ENCODE measurements around the gene SNRPA1.
A peak's percentile ranks its signal among the peaks of the same experiment; 100 is the strongest.

Gene SNRPA1

GRCh38 chr15:101320501-101321052 lies 25.5 kb upstream of the SNRPA1 start:
- no peak for DNase-seq (ENCODE audit: low read depth, low spot score)

GRCh38 chr15:101318839-101319238 lies 23.8 kb upstream of the SNRPA1 start:
- DNase-seq (ENCODE audit: low read depth, low spot score) = no peak

GRCh38 chr15:101318147-101318819 lies 23.2 kb upstream of the SNRPA1 start:
- DNase-seq (ENCODE audit: low read depth, low spot score) = peak; percentile 13

GRCh38 chr15:101317336-101317872 lies 22.4 kb upstream of the SNRPA1 start:
- DNase-seq (ENCODE audit: low read depth, low spot score) = no peak

GRCh38 chr15:101316529-101316928 lies 21.5 kb upstream of the SNRPA1 start:
- no peak for DNase-seq (ENCODE audit: low read depth, low spot score)

- no peak for DNase-seq (ENCODE audit: low read depth, low spot score)
Measured at GRCh38 chr15:101315736-101316135, 20.7 kb upstream of the SNRPA1 start.

GRCh38 chr15:101314336-101315125 lies 19.5 kb upstream of the SNRPA1 start:
- DNase-seq (ENCODE audit: low read depth, low spot score) = no peak

GRCh38 chr15:101313041-101313761 lies 18.2 kb upstream of the SNRPA1 start:
- DNase-seq (ENCODE audit: low read depth, low spot score) = peak; percentile 36

- no peak for DNase-seq (ENCODE audit: low read depth, low spot score)
Measured at GRCh38 chr15:101310508-101310907, 15.5 kb upstream of the SNRPA1 start.

- DNase-seq (ENCODE audit: low read depth, low spot score) = no peak
Measured at GRCh38 chr15:101310161-101310480, 15.1 kb upstream of the SNRPA1 start.

GRCh38 chr15:101309436-101310160 lies 14.6 kb upstream of the SNRPA1 start:
- DNase-seq (ENCODE audit: low read depth, low spot score) = no peak

GRCh38 chr15:101308604-101309435 lies 13.8 kb upstream of the SNRPA1 start:
- DNase-seq (ENCODE audit: low read depth, low spot score) = no peak

GRCh38 chr15:101307897-101308603 lies 13.0 kb upstream of the SNRPA1 start:
- DNase-seq (ENCODE audit: low read depth, low spot score) = no peak

GRCh38 chr15:101307048-101307896 lies 12.2 kb upstream of the SNRPA1 start:
- DNase-seq (ENCODE audit: low read depth, low spot score) = no peak

GRCh38 chr15:101306341-101307047 lies 11.4 kb upstream of the SNRPA1 start:
- no peak for DNase-seq (ENCODE audit: low read depth, low spot score)

- DNase-seq (ENCODE audit: low read depth, low spot score) = no peak
Measured at GRCh38 chr15:101305820-101306255, 10.8 kb upstream of the SNRPA1 start.

GRCh38 chr15:101303408-101303807 lies 8.4 kb upstream of the SNRPA1 start:
- DNase-seq (ENCODE audit: low read depth, low spot score) = no peak

Measured in ELF-1 (cell line).